HG03039 (cell line): Measurements from ENCODE around the gene ST6GAL2.

Experiments used
- ATAC-seq: cut with Tn5 transposase; IDR thresholded peaks from one replicate; pipeline ENCODE4 v1.9.1; 2021; ENCODE audit warnings: mild to moderate bottlenecking, moderate library complexity; ENCODE audit not compliant: unreplicated experiment

Gene ST6GAL2

GRCh38 chr2:106864051-106864450, 21.9 kb downstream of the ST6GAL2 start:
- ATAC-seq: no peak

GRCh38 chr2:106863387-106863786, 22.6 kb downstream of the ST6GAL2 start:
- ATAC-seq: no peak

GRCh38 chr2:106859498-106859897, 26.5 kb downstream of the ST6GAL2 start:
- no peak for ATAC-seq

- ATAC-seq: no peak
Measured at GRCh38 chr2:106858810-106859209, 27.2 kb downstream of the ST6GAL2 start.

- no peak for ATAC-seq
Measured at GRCh38 chr2:106857882-106858478, 28.0 kb downstream of the ST6GAL2 start.

GRCh38 chr2:106853631-106854030, 32.3 kb downstream of the ST6GAL2 start:
- ATAC-seq: no peak

GRCh38 chr2:106851881-106852501, 34.0 kb downstream of the ST6GAL2 start:
- no peak for ATAC-seq

GRCh38 chr2:106851087-106851874, 34.7 kb downstream of the ST6GAL2 start:
- ATAC-seq: no peak

- ATAC-seq: no peak
Measured at GRCh38 chr2:106849253-106849652, 36.7 kb downstream of the ST6GAL2 start.

- no peak for ATAC-seq
Measured at GRCh38 chr2:106847366-106847765, 38.6 kb downstream of the ST6GAL2 start.

GRCh38 chr2:106845716-106846115, 40.3 kb downstream of the ST6GAL2 start:
- ATAC-seq: no peak

- ATAC-seq: no peak
Measured at GRCh38 chr2:106843910-106844250, 42.1 kb downstream of the ST6GAL2 start.

GRCh38 chr2:106843001-106843909, 42.7 kb downstream of the ST6GAL2 start:
- ATAC-seq: no peak

GRCh38 chr2:106841886-106842645, 43.9 kb downstream of the ST6GAL2 start:
- no peak for ATAC-seq

GRCh38 chr2:106840818-106841217, 45.1 kb downstream of the ST6GAL2 start:
- ATAC-seq: no peak

- no peak for ATAC-seq
Measured at GRCh38 chr2:106839849-106840595, 45.9 kb downstream of the ST6GAL2 start.

- ATAC-seq: no peak
Measured at GRCh38 chr2:106833256-106833655, 52.7 kb downstream of the ST6GAL2 start.

- no peak for ATAC-seq
Measured at GRCh38 chr2:106831816-106832569, 54.0 kb downstream of the ST6GAL2 start.

- no peak for ATAC-seq
Measured at GRCh38 chr2:106831241-106831640, 54.7 kb downstream of the ST6GAL2 start.
